DND-41 (cell line): Measurements from ENCODE around the gene DISC1.

Experiments
- ATAC-seq: fragments of 200-7000 bp; cut with Tn5 transposase; 3 replicates; pipeline ENCODE4 v1.9.1; 2021; ENCODE audit warnings: low read depth; ENCODE audit not compliant: insufficient read depth
- DNase-seq: peaks from one replicate; pipeline ENCODE4 v3.0.0-alpha.2; 2020
- H2AFZ ChIP-seq: 2 replicates; pipeline ENCODE4 v1.6.0; 2012; ENCODE audit warnings: low read depth, low read length
- H3K27ac ChIP-seq: 2 replicates; pipeline ENCODE4 v1.5.1; 2012; ENCODE audit warnings: low read length, inconsistent platforms
- H3K27me3 ChIP-seq: fragments of 200-600 bp; sonication (generic); 2 replicates; pipeline ENCODE4 v1.6.0; 2012; ENCODE audit warnings: low read length, mild to moderate bottlenecking, inconsistent platforms; ENCODE audit not compliant: insufficient read depth, poor library complexity
- H3K36me3 ChIP-seq: 2 replicates; pipeline ENCODE4 v1.5.1; 2012; ENCODE audit warnings: low read length, inconsistent platforms; ENCODE audit not compliant: insufficient read depth
- H3K4me1 ChIP-seq: 2 replicates; pipeline ENCODE4 v1.5.1; 2012; ENCODE audit warnings: mild to moderate bottlenecking, low read length; ENCODE audit not compliant: insufficient read depth
- H3K4me2 ChIP-seq: 2 replicates; pipeline ENCODE4 v1.6.0; 2012; ENCODE audit warnings: mild to moderate bottlenecking, moderate library complexity, low read length, inconsistent platforms; ENCODE audit not compliant: insufficient read depth
- H3K4me3 ChIP-seq, 2 experiments: fragments of 200-600 bp in 1 of 2; shearing (Covaris generic) in 1 of 2; 2 replicates each; pipeline ENCODE4 v1.5.1; 2012 to 2016; ENCODE audit warnings: inconsistent platforms in 2 of 2, low read length in 2 of 2, mild to moderate bottlenecking in 2 of 2, low read depth in 1 of 2, moderate library complexity in 1 of 2
- H3K79me2 ChIP-seq: 2 replicates; pipeline ENCODE4 v1.6.0; 2012; ENCODE audit warnings: low read length, inconsistent platforms; ENCODE audit not compliant: insufficient read depth
- H3K9ac ChIP-seq: 2 replicates; pipeline ENCODE4 v1.6.0; 2012; ENCODE audit warnings: low read depth, mild to moderate bottlenecking, inconsistent platforms, low read length, moderate library complexity
- H3K9me3 ChIP-seq: 2 replicates; pipeline ENCODE4 v1.5.1; 2012; ENCODE audit warnings: low read length, moderate library complexity, mild to moderate bottlenecking, inconsistent platforms; ENCODE audit not compliant: insufficient read depth, severe bottlenecking
- H4K20me1 ChIP-seq: 2 replicates; pipeline ENCODE4 v1.6.0; 2012; ENCODE audit warnings: low read length; ENCODE audit not compliant: insufficient read depth
- EZH2 ChIP-seq: IDR thresholded peaks from 3 replicates; pipeline ENCODE4 v1.6.1; 2012; ENCODE audit warnings: borderline replicate concordance, low read depth, mild to moderate bottlenecking, moderate library complexity, low read length, inconsistent platforms; ENCODE audit not compliant: severe bottlenecking
- TF ChIP-seq, protein P1 (sequence below): IDR thresholded peaks from 2 replicates; pipeline ENCODE4 v1.5.1; 2012; ENCODE audit warnings: borderline replicate concordance, low read length, moderate library complexity, mild to moderate bottlenecking; ENCODE audit not compliant: poor library complexity, severe bottlenecking; ENCODE audit errors: extremely low read depth

The DISC1 gene

DNA sequence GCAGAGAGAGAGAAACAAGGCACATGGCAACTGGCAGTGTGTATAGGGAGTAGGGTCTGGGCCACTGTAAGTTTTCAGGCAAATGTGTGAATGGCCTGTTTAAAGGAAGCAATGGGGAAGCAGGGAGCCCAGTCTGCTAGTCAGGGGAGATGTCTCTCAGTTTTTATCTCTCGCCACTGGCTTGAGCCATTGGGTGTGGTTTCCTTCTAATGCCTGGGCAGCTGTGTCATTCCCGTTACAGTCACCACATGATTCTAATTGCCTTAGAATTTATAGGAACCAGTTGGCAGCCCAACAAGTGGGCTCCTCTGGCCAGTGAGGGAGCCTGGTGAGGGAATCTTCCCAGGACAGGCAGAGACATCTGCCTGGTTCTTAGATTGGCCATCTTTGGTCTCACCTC is 182.4 kb downstream of the DISC1 start:
- Histone ChIP-seq H4K20me1 (no peaks in the 10 kb centered on the region), H3K27ac (no peak overlapping the region), H3K4me1 (no peaks in the 10 kb centered on the region; the same call in 1 of the 2 replicates), H2AFZ (no peak overlapping the region), H3K79me2 (no peaks in the 10 kb centered on the region), H3K9ac (no peak overlapping the region), H3K4me3 (no peak overlapping the region), H3K4me2 (no peak overlapping the region), H3K9me3 (no peaks in the 10 kb centered on the region), H3K27me3 (no peaks in the 10 kb centered on the region), H3K36me3 (no peaks in the 10 kb centered on the region)
- DNase-seq (no peak), ATAC-seq (no peak)
- TF ChIP-seq, protein P1, sequence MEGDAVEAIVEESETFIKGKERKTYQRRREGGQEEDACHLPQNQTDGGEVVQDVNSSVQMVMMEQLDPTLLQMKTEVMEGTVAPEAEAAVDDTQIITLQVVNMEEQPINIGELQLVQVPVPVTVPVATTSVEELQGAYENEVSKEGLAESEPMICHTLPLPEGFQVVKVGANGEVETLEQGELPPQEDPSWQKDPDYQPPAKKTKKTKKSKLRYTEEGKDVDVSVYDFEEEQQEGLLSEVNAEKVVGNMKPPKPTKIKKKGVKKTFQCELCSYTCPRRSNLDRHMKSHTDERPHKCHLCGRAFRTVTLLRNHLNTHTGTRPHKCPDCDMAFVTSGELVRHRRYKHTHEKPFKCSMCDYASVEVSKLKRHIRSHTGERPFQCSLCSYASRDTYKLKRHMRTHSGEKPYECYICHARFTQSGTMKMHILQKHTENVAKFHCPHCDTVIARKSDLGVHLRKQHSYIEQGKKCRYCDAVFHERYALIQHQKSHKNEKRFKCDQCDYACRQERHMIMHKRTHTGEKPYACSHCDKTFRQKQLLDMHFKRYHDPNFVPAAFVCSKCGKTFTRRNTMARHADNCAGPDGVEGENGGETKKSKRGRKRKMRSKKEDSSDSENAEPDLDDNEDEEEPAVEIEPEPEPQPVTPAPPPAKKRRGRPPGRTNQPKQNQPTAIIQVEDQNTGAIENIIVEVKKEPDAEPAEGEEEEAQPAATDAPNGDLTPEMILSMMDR: no peak

DNA sequence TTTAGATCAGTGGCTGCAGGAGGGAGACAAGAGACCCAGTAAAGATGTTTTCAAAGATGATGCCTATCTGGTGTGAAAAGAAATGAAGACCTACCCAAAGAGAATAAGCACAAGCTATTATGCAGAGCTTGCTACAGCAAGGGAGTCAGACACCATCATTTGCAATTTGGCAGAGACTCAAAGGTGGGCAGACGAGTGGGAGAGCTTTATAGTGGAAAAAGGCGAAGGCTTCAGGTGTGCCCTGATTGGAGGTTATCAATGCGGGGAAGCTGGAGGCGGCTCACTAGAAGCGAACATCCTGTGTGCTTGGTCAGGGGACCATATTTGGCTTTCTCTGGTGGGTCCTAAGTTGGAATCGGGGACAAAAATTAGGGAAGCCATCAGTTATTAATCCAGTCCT is 183.8 kb downstream of the DISC1 start:
- H3K4me2 ChIP-seq: no peak overlapping the region
- H3K36me3 ChIP-seq: no peaks in the 10 kb centered on the region
- no peak overlapping the region for H3K4me3 ChIP-seq
- H3K27ac ChIP-seq: no peak overlapping the region
- no peak overlapping the region for H2AFZ ChIP-seq
- ATAC-seq: no peak
- H3K79me2 ChIP-seq: no peaks in the 10 kb centered on the region
- H3K9me3 ChIP-seq: no peaks in the 10 kb centered on the region
- no peaks in the 10 kb centered on the region for H3K27me3 ChIP-seq
- no peak overlapping the region for H3K9ac ChIP-seq
- TF ChIP-seq, protein P1: no peak
- TF ChIP-seq EZH2: no peak
- no peaks in the 10 kb centered on the region; the same call in 1 of the 2 replicates for H3K4me1 ChIP-seq
- DNase-seq: no peak
- H4K20me1 ChIP-seq: no peaks in the 10 kb centered on the region

GRCh38 chr1:231814021-231814420 is 187.4 kb downstream of the DISC1 start:
- Histone ChIP-seq H3K9ac (no peak overlapping the region), H3K79me2 (no peaks in the 10 kb centered on the region), H3K27me3 (no peaks in the 10 kb centered on the region), H4K20me1 (no peaks in the 10 kb centered on the region), H3K4me3 (no peak overlapping the region), H3K36me3 (peaks cover 6% of the 10 kb centered on the region; the same call in 1 of the 2 replicates), H3K9me3 (no peaks in the 10 kb centered on the region), H2AFZ (no peak overlapping the region), H3K27ac (no peak overlapping the region), H3K4me2 (no peak overlapping the region), H3K4me1 (no peaks in the 10 kb centered on the region)
- ATAC-seq: no peak
- TF ChIP-seq, protein P1: no peak
- no peak for TF ChIP-seq EZH2
- no peak for DNase-seq

DNA sequence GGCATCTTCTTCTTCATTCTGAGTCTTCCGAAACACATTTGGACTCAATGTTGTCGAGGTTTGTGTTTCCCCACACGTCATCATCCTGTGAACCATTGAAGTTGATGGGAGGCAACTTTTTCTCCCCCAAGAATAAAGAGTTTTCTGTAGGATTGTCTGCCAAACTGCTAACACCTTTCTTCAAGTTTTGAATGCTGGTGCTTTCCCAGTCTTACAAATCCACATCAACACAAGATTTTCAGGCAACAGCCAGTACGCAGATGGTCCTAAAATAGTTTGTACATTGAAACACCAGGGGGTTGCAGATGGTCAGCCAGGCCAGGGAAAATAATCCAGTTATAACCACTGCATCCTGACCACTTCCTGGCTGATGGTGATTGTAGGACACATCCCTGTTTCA is 187.9 kb downstream of the DISC1 start:
- H3K9ac ChIP-seq: no peak overlapping the region
- no peak overlapping the region for H3K27ac ChIP-seq
- H3K4me1 ChIP-seq: no peaks in the 10 kb centered on the region
- H3K9me3 ChIP-seq: no peaks in the 10 kb centered on the region
- no peaks in the 10 kb centered on the region for H3K79me2 ChIP-seq
- peaks cover 6% of the 10 kb centered on the region; the same call in 1 of the 2 replicates for H3K36me3 ChIP-seq
- ATAC-seq (no peak), DNase-seq (no peak)
- no peak overlapping the region for H3K4me3 ChIP-seq
- no peak overlapping the region for H2AFZ ChIP-seq
- no peaks in the 10 kb centered on the region for H4K20me1 ChIP-seq
- no peak overlapping the region for H3K4me2 ChIP-seq
- no peak for TF ChIP-seq EZH2
- TF ChIP-seq, protein P1: no peak
- H3K27me3 ChIP-seq: no peaks in the 10 kb centered on the region
